Keratinocyte (primary cell): Measurements from ENCODE around the gene GPC1.

ENCODE experiments used
- EZH2 ChIP-seq: IDR thresholded peaks from one replicate; pipeline ENCODE4 v1.6.1; 2012; ENCODE audit warnings: inconsistent platforms, mild to moderate bottlenecking, low read length, moderate library complexity
- TF ChIP-seq, protein P1 (sequence below), 3 experiments: IDR thresholded peaks in 1 of 3; conservative IDR thresholded peaks in 1 of 3; optimal IDR thresholded peaks in 1 of 3; 2 replicates in 2 of 3; 3 replicates in 1 of 3; pipeline versions ENCODE3 to v1.5.1; 2011; ENCODE audit warnings: low read length in 3 of 3, mild to moderate bottlenecking in 3 of 3, moderate library complexity in 2 of 3, control low read depth in 1 of 3, inconsistent platforms in 1 of 3; ENCODE audit not compliant: insufficient read depth in 2 of 3; ENCODE audit errors: extremely low read depth in 1 of 3

DNA sequence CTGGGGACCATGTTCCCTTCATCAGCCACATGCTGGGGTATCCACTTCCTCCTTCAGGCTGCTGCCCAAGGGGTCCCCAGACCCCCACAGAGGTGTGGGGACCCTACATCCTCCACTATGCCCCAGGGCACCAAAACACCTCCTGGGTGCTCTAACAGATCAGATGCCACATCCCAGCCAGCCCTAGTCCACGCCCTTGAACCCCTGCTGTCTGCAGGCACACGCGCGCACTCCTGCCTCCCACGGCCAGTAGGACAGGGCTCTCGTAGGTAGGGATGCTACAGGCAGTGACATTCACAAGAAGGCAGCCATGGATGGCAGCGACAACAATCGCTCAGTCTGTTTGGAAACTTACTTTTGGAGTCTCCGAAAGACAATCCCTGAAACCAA is 3.0 kb upstream of the GPC1 start:
- no peak for TF ChIP-seq EZH2
- TF ChIP-seq, protein P1, sequence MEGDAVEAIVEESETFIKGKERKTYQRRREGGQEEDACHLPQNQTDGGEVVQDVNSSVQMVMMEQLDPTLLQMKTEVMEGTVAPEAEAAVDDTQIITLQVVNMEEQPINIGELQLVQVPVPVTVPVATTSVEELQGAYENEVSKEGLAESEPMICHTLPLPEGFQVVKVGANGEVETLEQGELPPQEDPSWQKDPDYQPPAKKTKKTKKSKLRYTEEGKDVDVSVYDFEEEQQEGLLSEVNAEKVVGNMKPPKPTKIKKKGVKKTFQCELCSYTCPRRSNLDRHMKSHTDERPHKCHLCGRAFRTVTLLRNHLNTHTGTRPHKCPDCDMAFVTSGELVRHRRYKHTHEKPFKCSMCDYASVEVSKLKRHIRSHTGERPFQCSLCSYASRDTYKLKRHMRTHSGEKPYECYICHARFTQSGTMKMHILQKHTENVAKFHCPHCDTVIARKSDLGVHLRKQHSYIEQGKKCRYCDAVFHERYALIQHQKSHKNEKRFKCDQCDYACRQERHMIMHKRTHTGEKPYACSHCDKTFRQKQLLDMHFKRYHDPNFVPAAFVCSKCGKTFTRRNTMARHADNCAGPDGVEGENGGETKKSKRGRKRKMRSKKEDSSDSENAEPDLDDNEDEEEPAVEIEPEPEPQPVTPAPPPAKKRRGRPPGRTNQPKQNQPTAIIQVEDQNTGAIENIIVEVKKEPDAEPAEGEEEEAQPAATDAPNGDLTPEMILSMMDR (optimal IDR thresholded peaks at IDR 0.05 in 1 of 3, IDR thresholded peaks at IDR 0.05 in 1 of 3, conservative IDR thresholded peaks at IDR 0.05 in 1 of 3; ENCODE audit: extremely low read depth in 1 of 3, insufficient read depth in 2 of 3, low read length in 3 of 3), result no peak
